Uterus (tissue), 2 donors: Measurements from ENCODE around the gene KCNK18.

Source experiments
- POLR2A ChIP-seq, 2 donors: fragments of 450-650 bp; IDR thresholded peaks; one replicate each; pipeline ENCODE4 v1.6.1; 2016; ENCODE audit warnings: antibody characterized with exemption in 2 of 2, mild to moderate bottlenecking in 1 of 2, moderate library complexity in 1 of 2
- TF ChIP-seq, protein P1 (sequence below), 4 experiments: fragments of 200-600 bp in 2 of 4; fragments of 450-650 bp in 2 of 4; sonication (generic) in 2 of 4; IDR thresholded peaks; one replicate each; pipeline ENCODE4 v1.5.1; 2016 to 2019; ENCODE audit warnings: antibody characterized with exemption in 4 of 4, mild to moderate bottlenecking in 2 of 4, moderate library complexity in 1 of 4

DNA sequence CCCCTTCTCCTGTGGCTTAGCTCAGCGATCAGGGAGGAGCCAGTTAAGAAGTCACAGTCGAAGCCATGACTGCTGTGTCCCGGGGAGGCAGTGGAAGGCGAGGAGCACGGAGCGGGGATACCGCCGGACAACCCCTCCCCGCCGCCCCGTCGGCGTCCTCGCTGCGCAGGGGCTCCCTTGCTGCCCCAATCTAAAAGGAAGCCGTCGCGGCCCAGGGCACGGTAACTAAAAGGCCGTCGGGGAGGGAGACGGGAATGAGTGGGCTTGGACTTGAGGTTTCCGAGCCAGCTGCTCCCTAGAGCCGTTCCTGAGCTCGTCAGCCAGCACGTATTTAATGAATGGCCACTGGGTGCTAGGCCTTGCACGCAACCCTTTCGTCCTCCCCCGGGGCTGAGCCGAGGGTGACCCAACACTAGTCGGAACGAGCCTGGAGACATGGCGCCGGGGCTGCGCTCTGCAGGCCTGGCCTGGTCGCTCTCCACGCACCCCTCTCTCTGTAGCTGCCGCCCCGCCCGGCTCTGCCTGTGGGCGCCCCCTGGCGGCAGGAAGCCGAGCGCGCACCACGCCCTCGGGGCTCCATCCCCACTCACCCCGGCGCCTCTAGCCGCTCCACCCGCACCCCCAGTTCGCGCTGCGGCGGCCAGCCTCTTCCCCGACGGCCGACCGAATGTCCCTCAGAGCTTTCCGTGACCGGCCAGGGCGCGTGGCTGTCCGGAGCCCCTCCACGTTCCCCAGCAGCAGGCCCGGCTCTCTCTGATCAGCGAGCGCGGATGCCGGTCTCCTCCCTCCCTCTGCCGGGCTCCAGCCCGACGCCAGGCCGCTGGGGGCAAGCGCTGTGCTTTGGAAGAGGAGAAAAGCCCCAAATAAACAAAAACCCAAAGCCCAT lies 29.3 kb upstream of the KCNK18 start:
- TF ChIP-seq POLR2A (IDR thresholded peaks at IDR 0.05), result no peak
- TF ChIP-seq, protein P1, sequence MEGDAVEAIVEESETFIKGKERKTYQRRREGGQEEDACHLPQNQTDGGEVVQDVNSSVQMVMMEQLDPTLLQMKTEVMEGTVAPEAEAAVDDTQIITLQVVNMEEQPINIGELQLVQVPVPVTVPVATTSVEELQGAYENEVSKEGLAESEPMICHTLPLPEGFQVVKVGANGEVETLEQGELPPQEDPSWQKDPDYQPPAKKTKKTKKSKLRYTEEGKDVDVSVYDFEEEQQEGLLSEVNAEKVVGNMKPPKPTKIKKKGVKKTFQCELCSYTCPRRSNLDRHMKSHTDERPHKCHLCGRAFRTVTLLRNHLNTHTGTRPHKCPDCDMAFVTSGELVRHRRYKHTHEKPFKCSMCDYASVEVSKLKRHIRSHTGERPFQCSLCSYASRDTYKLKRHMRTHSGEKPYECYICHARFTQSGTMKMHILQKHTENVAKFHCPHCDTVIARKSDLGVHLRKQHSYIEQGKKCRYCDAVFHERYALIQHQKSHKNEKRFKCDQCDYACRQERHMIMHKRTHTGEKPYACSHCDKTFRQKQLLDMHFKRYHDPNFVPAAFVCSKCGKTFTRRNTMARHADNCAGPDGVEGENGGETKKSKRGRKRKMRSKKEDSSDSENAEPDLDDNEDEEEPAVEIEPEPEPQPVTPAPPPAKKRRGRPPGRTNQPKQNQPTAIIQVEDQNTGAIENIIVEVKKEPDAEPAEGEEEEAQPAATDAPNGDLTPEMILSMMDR (IDR thresholded peaks at IDR 0.05), result peak; percentile 64 to 75 (median 69)
